ENCODE measurements around the gene TSPAN18. TPM values are rescaled to one million over a fixed set of nuclear protein-coding genes. Genes with fewer than 3 reads are reported as not detected.

The TSPAN18 gene
- total and polyA plus RNA-seq, 9 donors: 2.1 to 35.3 (median 14.4) TPM

DNA sequence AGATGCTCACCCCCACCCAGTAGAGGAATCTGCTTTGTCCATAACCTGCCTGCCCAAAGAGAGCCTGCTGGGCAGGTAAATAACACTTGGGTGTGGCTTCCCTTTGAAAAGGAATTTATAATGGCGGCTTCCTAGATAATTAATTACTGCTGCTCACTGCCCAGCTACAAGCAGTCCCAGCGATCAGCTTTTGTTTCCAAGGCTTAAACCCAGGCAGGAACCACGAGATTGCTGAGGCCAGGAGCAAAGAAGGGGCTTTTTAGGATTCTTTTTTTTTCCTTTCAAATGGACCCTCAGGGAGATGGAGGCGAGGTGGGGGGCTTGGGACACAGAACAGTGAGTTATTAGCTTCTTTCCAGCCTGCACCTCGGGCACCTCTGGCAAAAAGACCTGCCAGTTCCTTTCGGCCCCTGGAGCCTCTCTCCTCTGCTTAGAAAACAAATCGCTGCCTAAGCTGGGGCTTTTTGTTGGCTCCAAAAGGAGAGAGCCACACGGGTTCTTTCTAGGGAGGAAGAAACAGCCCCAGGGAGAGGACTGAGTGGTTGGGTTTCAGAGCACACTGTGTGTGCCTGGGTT, 107.2 kb downstream of the TSPAN18 start:
- intact Hi-C loops (cut with DNase I): no loop called here
- Histone ChIP-seq H3K4me3 (no peak overlapping the region), H3K36me3 (no peaks in the 10 kb centered on the region), H3K9me3 (no peaks in the 10 kb centered on the region), H3K4me1 (ENCODE audit: insufficient read depth) (no peaks in the 10 kb centered on the region), H3K27ac (no peak overlapping the region), H3K27me3 (no peaks in the 10 kb centered on the region)
- no peak for DNase-seq
- 49 to 58% (median 55%) methylated on average over 8 of the region's 8 CpGs for WGBS, 3 donors
- TF ChIP-seq CTCF (IDR thresholded peaks at IDR 0.05) (no peak), EP300 (IDR thresholded peaks at IDR 0.05) (no peak), POLR2A (IDR thresholded peaks at IDR 0.05) (no peak)

DNA sequence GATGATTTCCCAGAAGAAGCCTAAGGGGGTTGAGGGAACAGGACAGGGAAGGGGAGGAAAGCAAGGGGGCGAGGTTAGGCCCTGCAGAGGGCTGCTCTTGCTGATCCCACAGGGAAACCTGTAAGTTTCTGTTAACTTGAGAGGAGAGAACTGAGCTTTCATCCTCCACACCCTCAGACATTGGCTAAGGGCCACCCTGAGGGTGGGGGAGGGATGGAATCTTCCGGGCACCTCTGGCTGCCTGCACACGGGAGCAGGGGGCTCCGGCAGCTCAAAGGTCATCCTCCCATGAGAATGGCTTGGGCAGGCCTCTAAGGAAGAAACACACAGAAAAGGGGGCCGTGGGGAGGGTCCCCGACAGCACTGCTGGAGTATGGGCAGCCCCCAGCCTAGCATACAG, 108.1 kb downstream of the TSPAN18 start:
- Histone ChIP-seq H3K4me3 (no peak overlapping the region), H3K4me1 (ENCODE audit: insufficient read depth) (no peaks in the 10 kb centered on the region), H3K9me3 (no peaks in the 10 kb centered on the region), H3K27me3 (no peaks in the 10 kb centered on the region), H3K36me3 (no peaks in the 10 kb centered on the region), H3K27ac (no peak overlapping the region)
- TF ChIP-seq CTCF (IDR thresholded peaks at IDR 0.05) (no peak), POLR2A (IDR thresholded peaks at IDR 0.05) (no peak), EP300 (IDR thresholded peaks at IDR 0.05) (no peak)
- WGBS, 3 donors: 57 to 70% (median 69%) methylated on average over 6 of the region's 6 CpGs
- DNase-seq: no peak
- intact Hi-C loops (cut with DNase I): no loop called here

- Histone ChIP-seq H3K27me3 (no peaks in the 10 kb centered on the region), H3K4me1 (ENCODE audit: insufficient read depth) (no peaks in the 10 kb centered on the region), H3K9me3 (no peaks in the 10 kb centered on the region), H3K27ac (no peak overlapping the region), H3K4me3 (no peak overlapping the region), H3K36me3 (no peaks in the 10 kb centered on the region)
- no peak for TF ChIP-seq CTCF (IDR thresholded peaks at IDR 0.05)
- no peak for TF ChIP-seq EP300 (IDR thresholded peaks at IDR 0.05)
- no peak for TF ChIP-seq POLR2A (IDR thresholded peaks at IDR 0.05)
- intact Hi-C loops (cut with DNase I): no loop called here
- WGBS, 3 donors: 66 to 79% (median 76%) methylated on average over 4 of the region's 4 CpGs
- no peak for DNase-seq
Measured at GRCh38 chr11:44835296-44835695, 108.5 kb downstream of the TSPAN18 start.

DNA sequence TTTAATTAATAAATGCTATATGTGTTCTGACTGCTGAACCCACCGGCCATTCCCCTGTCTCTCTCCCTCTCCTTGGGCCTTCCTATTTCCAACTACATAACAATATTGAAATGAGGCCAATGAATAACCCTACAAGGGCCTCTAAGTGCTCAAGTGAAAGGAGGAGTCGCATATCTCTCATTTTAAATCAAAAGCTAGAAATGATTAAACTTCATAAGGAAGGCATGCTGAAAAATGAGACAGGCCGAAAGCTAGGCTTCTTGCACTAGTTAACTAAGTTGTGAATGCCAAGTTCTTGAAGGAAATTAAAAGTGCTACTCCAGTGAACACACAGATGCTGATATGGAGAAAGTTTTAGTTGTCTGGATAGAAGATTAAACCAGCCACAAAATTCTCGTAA, 109.2 kb downstream of the TSPAN18 start:
- no peak for DNase-seq
- no peaks in the 10 kb centered on the region for H3K4me1 ChIP-seq (ENCODE audit: insufficient read depth)
- no peak overlapping the region for H3K4me3 ChIP-seq
- H3K27ac ChIP-seq: no peak overlapping the region
- TF ChIP-seq EP300 (IDR thresholded peaks at IDR 0.05) (no peak), POLR2A (IDR thresholded peaks at IDR 0.05) (no peak), CTCF (IDR thresholded peaks at IDR 0.05) (no peak)
- H3K27me3 ChIP-seq: no peaks in the 10 kb centered on the region
- no peaks in the 10 kb centered on the region for H3K36me3 ChIP-seq
- H3K9me3 ChIP-seq: no peaks in the 10 kb centered on the region
- intact Hi-C loops (cut with DNase I): no loop called here
- WGBS, 3 donors: 58 to 74% (median 69%) methylated on average over 4 of the region's 4 CpGs

Measured in ovary (tissue), 9 donors.